Kidney (tissue), 14 donors: Measurements from ENCODE around the gene MAN2A2. TPM values are rescaled to one million over a fixed set of nuclear protein-coding genes. Genes with fewer than 3 reads are reported as not detected.

ENCODE experiments used
- DNase-seq, 5 donors: peaks; one replicate each; pipeline ENCODE4 v3.0.0-alpha.2; 2013 to 2020
- FAIRE-seq: peaks from 2 replicates; lab custom pipeline; 2012; peaks lifted over from hg19 to GRCh38; lab: Jason Lieb, UNC
- H3K27ac ChIP-seq, 2 donors: one replicate each; pipeline ENCODE4 v1.7.0; 2013; ENCODE audit warnings: low read depth in 2 of 2, low read length in 2 of 2, inconsistent platforms in 1 of 2
- H3K27me3 ChIP-seq: one replicate; pipeline ENCODE4 v1.7.1; 2013; ENCODE audit warnings: low read length, inconsistent platforms; ENCODE audit not compliant: control insufficient read depth, insufficient read depth
- H3K36me3 ChIP-seq, 3 donors: one replicate each; pipeline versions ENCODE4 v1.7.0 to v1.7.1; 2013; ENCODE audit warnings: low read length in 3 of 3, control low read depth in 1 of 3, inconsistent platforms in 1 of 3; ENCODE audit not compliant: insufficient read depth in 3 of 3, control insufficient read depth in 2 of 3
- H3K4me1 ChIP-seq, 3 donors: one replicate each; pipeline versions ENCODE4 v1.7.0 to v1.7.1; 2013; ENCODE audit warnings: low read length in 3 of 3, inconsistent platforms in 1 of 3, low read depth in 1 of 3; ENCODE audit not compliant: control insufficient read depth in 2 of 3, insufficient read depth in 2 of 3
- H3K4me3 ChIP-seq, 3 donors: one replicate each; pipeline versions ENCODE4 v1.7.0 to v1.8.1; 2013; ENCODE audit warnings: low read length in 3 of 3, control low read depth in 1 of 3, inconsistent platforms in 1 of 3
- H3K9ac ChIP-seq, 3 donors: one replicate each; pipeline versions ENCODE4 v1.7.0 to v1.7.1; 2013; ENCODE audit warnings: low read length in 3 of 3, control low read depth in 1 of 3, inconsistent platforms in 1 of 3
- H3K9me3 ChIP-seq, 3 donors: one replicate each; pipeline versions ENCODE4 v1.7.0 to v1.7.1; 2013; ENCODE audit warnings: low read length in 3 of 3, control low read depth in 1 of 3, inconsistent platforms in 1 of 3; ENCODE audit not compliant: control insufficient read depth in 2 of 3, insufficient read depth in 1 of 3
- CTCF ChIP-seq: IDR thresholded peaks from 3 replicates; pipeline ENCODE4 v1.5.1; 2012; ENCODE audit warnings: mild to moderate bottlenecking, moderate library complexity, borderline replicate concordance; ENCODE audit not compliant: insufficient read depth; ENCODE audit errors: extremely low read depth
- intact Hi-C: fragments of 100-400 bp; cut with DNase I; formaldehyde crosslinking; loops from one replicate; pipeline ENCODE4 v1.11.1; 2022
- polyA plus RNA-seq: library from polyadenylated mRNA; stranded (reverse); fragments of 350-450 nt; fragmentation: Illumina TruSeq; extraction: RNeasy Lipid Tissue Mini Kit (QIAGEN cat#74804); gene quantifications from one replicate; pipeline ENCODE4 v1.2.3, GENCODE V29; 2014; ENCODE audit warnings: low read depth, low replicate concordance; ENCODE audit not compliant: insufficient read depth
- total RNA-seq: library from RNA; stranded (reverse); fragmentation: NEBNext Ultra II Directional; extraction: Animal tissue kit (Norgen Biotek cat#: 25700); gene quantifications from one replicate; pipeline ENCODE4 v1.2.1, GENCODE V29; 2021
- donor health status: control.
- donor health status: control.
- donor health status: control.
- donor health status: control.
- donor health status: control.
- donor health status: DM: yes; HTN: yes; CAD: no.
- donor health status: Normal renal cell carcinoma (clear cell type).

Gene MAN2A2
- total and polyA plus RNA-seq, 2 donors from 2014 or later = 11.4 to 56.3 TPM

- no peak for DNase-seq
- Histone ChIP-seq H3K4me1 (peaks cover 0 to 6% (median 0%) of the 10 kb centered on the region in 3 donors), H3K27ac (no peak overlapping the region), H3K9me3 (no peaks in the 10 kb centered on the region), H3K27me3 (no peaks in the 10 kb centered on the region), H3K36me3 (peaks cover 0 to 2% (median 2%) of the 10 kb centered on the region in 3 donors), H3K4me3 (no peak overlapping the region), H3K9ac (no peak overlapping the region)
- intact Hi-C loops = no loop called here
- no peak for FAIRE-seq
- TF ChIP-seq CTCF = no peak
These were observed 58.9 kb downstream of the MAN2A2 start for GRCh38 chr15:90962021-90962420.

DNA sequence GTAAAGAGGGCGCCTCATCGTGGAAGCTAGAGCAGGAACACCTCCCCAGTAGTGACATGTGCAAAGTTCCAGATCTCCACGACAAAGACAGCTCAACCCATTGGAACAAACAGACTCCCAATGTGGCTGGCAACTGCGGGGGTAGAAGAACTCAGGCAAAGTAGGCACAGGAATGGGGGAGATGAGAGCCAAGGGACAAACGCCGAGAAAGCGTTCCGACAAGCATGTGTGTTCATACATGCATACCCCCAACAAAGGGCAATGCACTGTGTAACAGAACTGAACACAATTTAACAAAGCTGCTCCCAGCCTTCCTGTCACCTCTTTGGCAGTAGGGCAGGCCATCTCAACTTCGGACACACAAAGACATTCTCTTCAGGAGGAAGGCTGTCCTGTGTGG lies 63.2 kb downstream of the MAN2A2 start:
- Histone ChIP-seq H3K4me3 (no peak overlapping the region), H3K9me3 (no peaks in the 10 kb centered on the region), H3K36me3 (peaks cover 4 to 6% (median 4%) of the 10 kb centered on the region in 3 donors), H3K9ac (no peak overlapping the region), H3K27ac (no peak overlapping the region), H3K27me3 (no peaks in the 10 kb centered on the region), H3K4me1 (no peaks in the 10 kb centered on the region)
- FAIRE-seq = no peak
- intact Hi-C loops = no loop called here
- no peak for DNase-seq
- TF ChIP-seq CTCF = no peak

DNA sequence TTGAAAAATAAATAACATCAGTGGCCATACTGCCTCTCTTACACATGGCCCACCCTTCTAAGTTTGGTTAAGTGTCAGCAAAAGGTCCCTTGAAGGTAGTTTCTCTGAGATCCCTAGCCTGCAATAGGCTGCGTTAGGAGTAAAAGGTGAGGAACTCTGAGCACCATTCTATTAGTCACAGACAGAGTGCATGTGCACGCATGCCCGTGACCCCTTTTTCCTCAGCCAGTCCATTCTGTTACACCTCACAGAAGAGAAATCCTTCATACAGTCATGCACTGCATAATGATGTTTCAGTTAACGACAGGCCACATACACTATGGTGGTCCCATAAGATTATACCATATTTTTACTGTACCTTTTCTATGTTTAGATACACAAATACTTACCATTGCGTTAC lies 64.1 kb downstream of the MAN2A2 start:
- FAIRE-seq (no peak), DNase-seq (no peak)
- no peak overlapping the region for H3K4me3 ChIP-seq
- H3K4me1 ChIP-seq = no peaks in the 10 kb centered on the region
- H3K9me3 ChIP-seq = no peaks in the 10 kb centered on the region
- TF ChIP-seq CTCF = no peak
- intact Hi-C loops = no loop called here
- H3K9ac ChIP-seq = no peak overlapping the region
- no peaks in the 10 kb centered on the region for H3K27me3 ChIP-seq
- peaks cover 4 to 6% (median 4%) of the 10 kb centered on the region in 3 donors for H3K36me3 ChIP-seq
- no peak overlapping the region for H3K27ac ChIP-seq

DNA sequence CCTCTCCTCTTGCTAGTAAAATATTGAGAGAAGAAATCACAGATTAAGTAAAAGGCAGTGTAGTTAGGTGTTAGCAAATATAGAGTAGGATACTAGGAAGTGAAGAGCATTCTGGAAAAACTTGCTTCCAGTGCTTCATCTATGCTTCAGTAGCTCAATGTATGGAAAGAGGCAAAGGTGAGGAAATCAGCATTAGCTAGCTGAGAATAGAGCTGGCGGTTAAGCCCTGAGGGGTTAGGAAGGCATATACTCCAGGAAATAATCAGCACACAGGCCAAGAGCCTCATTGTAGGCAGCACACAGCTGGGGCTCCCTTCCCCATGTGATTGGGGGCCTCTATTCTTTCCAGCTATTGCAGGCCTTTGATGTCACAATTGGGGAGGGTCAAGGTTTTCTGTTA lies 65.3 kb downstream of the MAN2A2 start:
- TF ChIP-seq CTCF = no peak
- no peak overlapping the region for H3K27ac ChIP-seq
- DNase-seq (no peak), FAIRE-seq (no peak)
- H3K9me3 ChIP-seq = no peaks in the 10 kb centered on the region
- no peak overlapping the region for H3K9ac ChIP-seq
- intact Hi-C loops = no loop called here
- H3K27me3 ChIP-seq = no peaks in the 10 kb centered on the region
- peaks cover 4 to 6% (median 4%) of the 10 kb centered on the region in 3 donors for H3K36me3 ChIP-seq
- no peak overlapping the region for H3K4me3 ChIP-seq
- H3K4me1 ChIP-seq = no peaks in the 10 kb centered on the region
